ENCODE measurements around the gene SECISBP2L.
"Not testable (repeated sequence)": the region's sequence is repeated elsewhere in the genome, so short reads cannot be mapped to it uniquely, and the experiment has no call there.

Gene SECISBP2L

GRCh38 chr15:48989170-48989569 lies 57.1 kb downstream of the SECISBP2L start:
- no peak for DNase-seq

GRCh38 chr15:48987142-48987541 lies 59.1 kb downstream of the SECISBP2L start:
- DNase-seq = no peak

- DNase-seq = no peak
These were observed 60.0 kb downstream of the SECISBP2L start for GRCh38 chr15:48986240-48986639.

- no peak for DNase-seq
These were observed 60.7 kb downstream of the SECISBP2L start for GRCh38 chr15:48985516-48985915.

GRCh38 chr15:48984811-48985352 lies 61.4 kb downstream of the SECISBP2L start:
- no peak for DNase-seq

GRCh38 chr15:48984021-48984710 lies 62.1 kb downstream of the SECISBP2L start:
- no peak for DNase-seq

GRCh38 chr15:48983300-48983699 lies 62.9 kb downstream of the SECISBP2L start:
- DNase-seq = no peak

- DNase-seq = no peak
These were observed 64.3 kb downstream of the SECISBP2L start for GRCh38 chr15:48981941-48982340.

GRCh38 chr15:48978638-48979037 lies 67.6 kb downstream of the SECISBP2L start:
- DNase-seq = no peak

GRCh38 chr15:48976444-48977088 lies 69.7 kb downstream of the SECISBP2L start:
- no peak for DNase-seq

GRCh38 chr15:48975472-48976419 lies 70.5 kb downstream of the SECISBP2L start:
- peak; percentile 73 to 79 for DNase-seq

- DNase-seq = no peak
These were observed 71.4 kb downstream of the SECISBP2L start for GRCh38 chr15:48974882-48975281.

GRCh38 chr15:48972750-48973503 lies 73.3 kb downstream of the SECISBP2L start:
- no peak for DNase-seq

- DNase-seq = not testable (repeated sequence)
These were observed 75.3 kb downstream of the SECISBP2L start for GRCh38 chr15:48970926-48971325.

GRCh38 chr15:48968066-48968465 lies 78.2 kb downstream of the SECISBP2L start:
- no peak for DNase-seq

- no peak for DNase-seq
These were observed 78.9 kb downstream of the SECISBP2L start for GRCh38 chr15:48967336-48967735.

GRCh38 chr15:48966595-48967301 lies 79.5 kb downstream of the SECISBP2L start:
- DNase-seq = peak; percentile 51

GRCh38 chr15:48965972-48966371 lies 80.3 kb downstream of the SECISBP2L start:
- peak; percentile 41 to 45 for DNase-seq

GRCh38 chr15:48964898-48965297 lies 81.3 kb downstream of the SECISBP2L start:
- DNase-seq = no peak

- DNase-seq = peak; percentile 24 to 40
These were observed 82.6 kb downstream of the SECISBP2L start, which contains the start of gene SHC4 for GRCh38 chr15:48963524-48964113. TSS of gene SHC4 (minus strand) at chr15:48963919. CDS start at chr15:48963015, 904 bp downstream.

Data from AML-193 (cell line).